SK-N-SH (cell line): ENCODE measurements around the gene HGS. TPM values are rescaled to one million over a fixed set of nuclear protein-coding genes. Genes with fewer than 3 reads are reported as not detected.

ENCODE experiments used
- CTCF ChIA-PET: fragments of 300-600, 350-600 bp; formaldehyde crosslinking; extraction: SDS; loops from one replicate; lab custom pipeline; 2021; lab: Yijun Ruan, JAX
- POLR2A ChIA-PET: fragments of 350-600 bp; sonication (Branson Sonifier 250); formaldehyde crosslinking; extraction: SDS; loops from one replicate; lab custom pipeline; 2020; ENCODE audit warnings: antibody characterized with exemption, inconsistent platforms; lab: Yijun Ruan, JAX
- DNase-seq: peaks from one replicate; pipeline ENCODE4 v3.0.0; 2012
- H2AFZ ChIP-seq: fragments of 200-600 bp; sonication (generic); 2 replicates; pipeline ENCODE4 v1.8.1; 2016; ENCODE audit warnings: antibody characterized with exemption, mild to moderate bottlenecking, low read depth
- H3F3A ChIP-seq: fragments of 200-600 bp; sonication (generic); replicated peaks from 2 replicates; pipeline ENCODE3; 2016; ENCODE audit warnings: antibody characterized with exemption, mild to moderate bottlenecking; ENCODE audit not compliant: insufficient read depth
- H3K27ac ChIP-seq, 2 experiments: fragments of 200-500 bp in 1 of 2; fragments of 200-600 bp in 1 of 2; sonication (Bioruptor generic) in 1 of 2; sonication (generic), shearing (Covaris generic) in 1 of 2; 2 replicates each; pipeline versions ENCODE4 v1.5.1 to v1.6.1; 2014 to 2016; ENCODE audit warnings: low read depth in 2 of 2, inconsistent platforms in 1 of 2, low read length in 1 of 2, mild to moderate bottlenecking in 1 of 2, mixed read lengths in 1 of 2
- H3K27me3 ChIP-seq: fragments of 200-600 bp; sonication (generic), shearing (Covaris generic); 2 replicates; pipeline ENCODE4 v1.6.1; 2016; ENCODE audit warnings: mixed run types; ENCODE audit not compliant: insufficient read depth
- H3K36me3 ChIP-seq, 2 experiments: fragments of 200-500 bp in 1 of 2; fragments of 200-600 bp in 1 of 2; sonication (Bioruptor generic) in 1 of 2; sonication (generic) in 1 of 2; replicated peaks in 1 of 2; 2 replicates each; pipeline versions ENCODE3 to v1.5.1; 2014 to 2016; ENCODE audit warnings: low read length in 1 of 2, mild to moderate bottlenecking in 1 of 2; ENCODE audit not compliant: insufficient read depth in 2 of 2, control insufficient read depth in 1 of 2
- H3K4me1 ChIP-seq, 2 experiments: fragments of 200-500 bp in 1 of 2; fragments of 200-600 bp in 1 of 2; sonication (Bioruptor generic) in 1 of 2; sonication (generic), shearing (Covaris generic) in 1 of 2; 2 replicates each; pipeline versions ENCODE4 v1.5.1 to v1.6.1; 2014 to 2016; ENCODE audit warnings: low read depth in 1 of 2, low read length in 1 of 2, mixed run types in 1 of 2; ENCODE audit not compliant: insufficient read depth in 2 of 2, control insufficient read depth in 1 of 2
- H3K4me2 ChIP-seq: fragments of 200-600 bp; sonication (generic), shearing (Covaris generic); 2 replicates; pipeline ENCODE4 v1.6.1; 2017; ENCODE audit warnings: mixed run types
- H3K4me3 ChIP-seq, 2 experiments: fragments of 200-500 bp in 1 of 2; fragments of 200-600 bp in 1 of 2; sonication (Bioruptor generic) in 1 of 2; sonication (generic), shearing (Covaris generic) in 1 of 2; 2 replicates each; pipeline versions ENCODE4 v1.5.1 to v1.8.1; 2014 to 2016; ENCODE audit warnings: low read depth in 2 of 2, inconsistent platforms in 1 of 2, low read length in 1 of 2, mild to moderate bottlenecking in 1 of 2, mixed read lengths in 1 of 2, moderate library complexity in 1 of 2
- H3K79me2 ChIP-seq: fragments of 200-600 bp; sonication (generic); 2 replicates; pipeline ENCODE4 v1.8.1; 2017; ENCODE audit warnings: mild to moderate bottlenecking; ENCODE audit not compliant: insufficient read depth
- H3K9ac ChIP-seq: fragments of 200-600 bp; sonication (generic); 2 replicates; pipeline ENCODE4 v1.6.1; 2017; ENCODE audit warnings: mixed run types
- H3K9me2 ChIP-seq: fragments of 200-600 bp; sonication (generic); 2 replicates; pipeline ENCODE4 v1.6.1; 2017; ENCODE audit warnings: mixed run types
- H3K9me3 ChIP-seq: fragments of 200-600 bp; sonication (generic); 2 replicates; pipeline ENCODE4 v1.6.1; 2017; ENCODE audit warnings: mixed run types, mild to moderate bottlenecking, moderate library complexity
- H4K20me1 ChIP-seq: fragments of 200-600 bp; sonication (generic); 2 replicates; pipeline ENCODE4 v1.6.1; 2017; ENCODE audit warnings: mild to moderate bottlenecking, mixed run types; ENCODE audit not compliant: insufficient read depth
- ELF1 ChIP-seq: IDR thresholded peaks from 2 replicates; pipeline ENCODE4 v1.4.0; 2012
- FOSL2 ChIP-seq: IDR thresholded peaks from 2 replicates; pipeline ENCODE4 v1.4.0; 2012; ENCODE audit warnings: low read depth, mild to moderate bottlenecking, moderate library complexity, borderline replicate concordance
- MEF2A ChIP-seq: IDR thresholded peaks from 2 replicates; pipeline ENCODE4 v1.4.0; 2012; ENCODE audit warnings: low read depth, borderline replicate concordance
- MXI1 ChIP-seq: IDR thresholded peaks from 2 replicates; pipeline ENCODE4 v1.6.1; 2012; ENCODE audit warnings: mild to moderate bottlenecking, low read depth, low read length, improper control_type of control experiment
- RCOR1 ChIP-seq: fragments of 150-350 bp; IDR thresholded peaks from 2 replicates; pipeline ENCODE4 v1.6.1; 2017; ENCODE audit warnings: antibody characterized with exemption, low read length
- SIN3A ChIP-seq: IDR thresholded peaks from 2 replicates; pipeline ENCODE4 v1.6.1; 2012; ENCODE audit warnings: low read depth, mild to moderate bottlenecking, low read length, moderate library complexity, borderline replicate concordance
- TAF1 ChIP-seq: IDR thresholded peaks from 2 replicates; pipeline ENCODE4 v1.6.1; 2012; ENCODE audit warnings: low read depth, mild to moderate bottlenecking, low read length, moderate library complexity, borderline replicate concordance
- USF2 ChIP-seq: fragments of 150-350 bp; IDR thresholded peaks from 2 replicates; pipeline ENCODE4 v1.6.1; 2017; ENCODE audit warnings: antibody characterized with exemption, low read length, low read depth, borderline replicate concordance
- ZBTB33 ChIP-seq: IDR thresholded peaks from 2 replicates; pipeline ENCODE4 v1.4.0; 2012; ENCODE audit warnings: low read depth, borderline replicate concordance
- WGBS: methylation state at CpG from one replicate; pipeline ENCODE4 v1.1.6; 2017; ENCODE audit warnings: low lambda C conversion rate; 5-methylcytosine and 5-hydroxymethylcytosine counted together
- polyA plus RNA-seq, 3 experiments: library from polyadenylated mRNA; depleted of rRNA; stranded (reverse); fragments of >200 nt; gene quantifications; 2 replicates each; pipeline ENCODE4 v1.2.3, GENCODE V29; 2012
- TF ChIP-seq, protein P1 (sequence below): fragments of 150-350 bp; IDR thresholded peaks from 2 replicates; pipeline ENCODE4 v1.6.1; 2016; ENCODE audit warnings: mild to moderate bottlenecking, low read depth, low read length
- TF ChIP-seq, protein P2 (sequence below): IDR thresholded peaks from 2 replicates; pipeline ENCODE4 v1.4.0; 2012; ENCODE audit warnings: low read depth
- TF ChIP-seq, protein P3 (sequence below): IDR thresholded peaks from 2 replicates; pipeline ENCODE4 v1.4.0; 2012; ENCODE audit warnings: low read depth, borderline replicate concordance

Gene HGS
- polyA plus RNA-seq, 1 of the 3 experiments (the other 2 are of a cell fraction), result 192 TPM

GRCh38 chr17:81684442-81684911 is 666 bp downstream of the HGS start:
- peaks cover 18% of the 10 kb centered on the region for H3F3A ChIP-seq
- POLR2A ChIA-PET, result interaction anchor here (1.0 to 2.8 kb wide), 9 partner anchors 9 to 148 kb away, joined by 4 to 33 read pairs (median 5); partner anchors contain the start of genes CCDC137, MCRIP1, MRPL12 and NPLOC4
- WGBS, result 3% methylated on average over 16 of the region's 16 CpGs

GRCh38 chr17:81685108-81685507 is 1.3 kb downstream of the HGS start:
- peak; percentile 28 for DNase-seq
- CTCF ChIA-PET, result interaction anchor here (0.8 to 2.4 kb wide), 5 partner anchors 9 to 25 kb away, joined by 3 to 12 read pairs (median 5); no protein-coding TSS in a partner anchor
- Histone ChIP-seq H3K27ac (peak overlapping the region in 1 of 2 experiments; percentile 91; a peak in 2 of 4 replicates), H3K9ac (peak overlapping the region; percentile 98), H3K27me3 (no peaks in the 10 kb centered on the region), H3K4me3 (peak overlapping the region; percentile 94 to 99), H3K4me1 (peaks cover 19 to 21% of the 10 kb centered on the region in 2 experiments; a peak in 3 of 4 replicates), H4K20me1 (peaks cover 57% of the 10 kb centered on the region), H3K36me3 (peaks cover 53 to 61% of the 10 kb centered on the region in 2 experiments), H2AFZ (no peak overlapping the region), H3K9me3 (no peaks in the 10 kb centered on the region), H3K4me2 (peak overlapping the region; percentile 100), H3K79me2 (peaks cover 96% of the 10 kb centered on the region), H3F3A (peaks cover 18% of the 10 kb centered on the region), H3K9me2 (no peaks in the 10 kb centered on the region)
- TF ChIP-seq TAF1 (peak; percentile 17; the same call in 1 of the 2 replicates), ZBTB33 (no peak), ELF1 (no peak), MEF2A (no peak), RCOR1 (no peak)
- TF ChIP-seq, protein P1, sequence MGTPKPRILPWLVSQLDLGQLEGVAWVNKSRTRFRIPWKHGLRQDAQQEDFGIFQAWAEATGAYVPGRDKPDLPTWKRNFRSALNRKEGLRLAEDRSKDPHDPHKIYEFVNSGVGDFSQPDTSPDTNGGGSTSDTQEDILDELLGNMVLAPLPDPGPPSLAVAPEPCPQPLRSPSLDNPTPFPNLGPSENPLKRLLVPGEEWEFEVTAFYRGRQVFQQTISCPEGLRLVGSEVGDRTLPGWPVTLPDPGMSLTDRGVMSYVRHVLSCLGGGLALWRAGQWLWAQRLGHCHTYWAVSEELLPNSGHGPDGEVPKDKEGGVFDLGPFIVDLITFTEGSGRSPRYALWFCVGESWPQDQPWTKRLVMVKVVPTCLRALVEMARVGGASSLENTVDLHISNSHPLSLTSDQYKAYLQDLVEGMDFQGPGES, result no peak
- POLR2A ChIA-PET, result interaction anchor here (1.1 to 2.8 kb wide), 2 partner anchors 18 to 20 kb away, joined by 4 to 33 read pairs; partner anchors contain the start of gene MRPL12
- WGBS, result 11% methylated on average over 10 of the region's 12 CpGs

More at GRCh38 chr17:81684442-81684911, 666 bp downstream of the HGS start:
- peaks cover 51% of the 10 kb centered on the region for H4K20me1 ChIP-seq
- TF ChIP-seq RCOR1 (no peak), USF2 (no peak), SIN3A (0 out of 2 replicates have a peak, but pooled peaks have one; percentile 37), MXI1 (peak; percentile 83), FOSL2 (peak; percentile 76; the same call in 1 of the 2 replicates)
- TF ChIP-seq, protein P2, sequence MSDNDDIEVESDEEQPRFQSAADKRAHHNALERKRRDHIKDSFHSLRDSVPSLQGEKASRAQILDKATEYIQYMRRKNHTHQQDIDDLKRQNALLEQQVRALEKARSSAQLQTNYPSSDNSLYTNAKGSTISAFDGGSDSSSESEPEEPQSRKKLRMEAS, result peak; percentile 88
- TF ChIP-seq, protein P3, sequence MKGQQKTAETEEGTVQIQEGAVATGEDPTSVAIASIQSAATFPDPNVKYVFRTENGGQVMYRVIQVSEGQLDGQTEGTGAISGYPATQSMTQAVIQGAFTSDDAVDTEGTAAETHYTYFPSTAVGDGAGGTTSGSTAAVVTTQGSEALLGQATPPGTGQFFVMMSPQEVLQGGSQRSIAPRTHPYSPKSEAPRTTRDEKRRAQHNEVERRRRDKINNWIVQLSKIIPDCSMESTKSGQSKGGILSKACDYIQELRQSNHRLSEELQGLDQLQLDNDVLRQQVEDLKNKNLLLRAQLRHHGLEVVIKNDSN, result no peak
- TF ChIP-seq, all 33 proteins: peak for 4
- Histone ChIP-seq H3K4me3 (peak overlapping the region; percentile 94 to 99), H3K9me2 (no peaks in the 10 kb centered on the region), H3K9ac (peak overlapping the region; percentile 98), H3K27me3 (no peaks in the 10 kb centered on the region), H3K9me3 (no peaks in the 10 kb centered on the region), H3K4me1 (peaks cover 19 to 21% of the 10 kb centered on the region in 2 experiments; a peak in 3 of 4 replicates), H3K36me3 (peaks cover 51 to 58% of the 10 kb centered on the region in 2 experiments), H2AFZ (no peak overlapping the region), H3K4me2 (peak overlapping the region; percentile 100), H3K27ac (peak overlapping the region; percentile 76 to 91), H3K79me2 (peaks cover 95% of the 10 kb centered on the region)
- CTCF ChIA-PET, result interaction anchor here (1.1 to 2.4 kb wide), 8 partner anchors 9 to 337 kb away, joined by 3 to 12 read pairs (median 4); partner anchors contain the start of gene MRPL12
- peak; percentile 23 for DNase-seq
